GM18502 (cell line): ENCODE measurements around the gene SMARCC2.
"Not testable (repeated sequence)": the region's sequence is repeated elsewhere in the genome, so short reads cannot be mapped to it uniquely, and the experiment has no call there.

Experiments used
- ATAC-seq: cut with Tn5 transposase; IDR thresholded peaks from one replicate; pipeline ENCODE4 v1.9.1; 2021; ENCODE audit warnings: mild to moderate bottlenecking; ENCODE audit not compliant: unreplicated experiment, poor library complexity

Gene SMARCC2

GRCh38 chr12:56169229-56169759 lies 20.0 kb downstream of the SMARCC2 start:
- no peak for ATAC-seq

- ATAC-seq = no peak
Observed at GRCh38 chr12:56165369-56165768, 23.9 kb downstream of the SMARCC2 start.

DNA sequence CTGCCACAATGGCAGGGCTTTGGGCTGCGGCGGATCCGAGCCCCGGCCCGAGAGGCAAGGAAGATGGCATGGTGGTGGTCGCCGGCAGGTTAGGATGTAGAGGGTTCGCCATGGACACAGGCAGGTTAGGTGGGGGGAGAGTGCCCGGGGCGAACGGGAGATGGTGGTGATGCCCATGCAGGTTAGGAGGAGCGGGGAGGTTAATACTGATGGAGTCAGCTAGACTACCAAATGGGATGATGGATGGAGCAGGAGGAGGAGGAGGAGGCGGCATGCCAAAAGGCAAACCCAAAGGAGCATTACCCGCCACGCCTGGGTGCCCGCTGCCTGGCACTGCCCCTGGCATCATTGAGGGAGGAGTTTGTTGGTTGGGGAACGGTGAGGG lies 24.9 kb downstream of the SMARCC2 start:
- ATAC-seq = no peak

GRCh38 chr12:56163533-56164344 lies 25.5 kb downstream of the SMARCC2 start:
- no peak for ATAC-seq

GRCh38 chr12:56162468-56163290 lies 26.6 kb downstream of the SMARCC2 start:
- no peak for ATAC-seq

GRCh38 chr12:56161690-56162351 lies 27.5 kb downstream of the SMARCC2 start:
- no peak for ATAC-seq

- ATAC-seq = no peak
Observed at GRCh38 chr12:56160894-56161689, 28.2 kb downstream of the SMARCC2 start.

- no peak for ATAC-seq
Observed at GRCh38 chr12:56160193-56160763, 29.0 kb downstream of the SMARCC2 start.

GRCh38 chr12:56159482-56160192 lies 29.6 kb downstream of the SMARCC2 start:
- ATAC-seq = no peak

GRCh38 chr12:56158926-56159461 lies 30.3 kb downstream of the SMARCC2 start:
- no peak for ATAC-seq

GRCh38 chr12:56158029-56158925 lies 31.0 kb downstream of the SMARCC2 start, which contains the start of gene MYL6:
Gene MYL6 (plus strand): TSS chr12:56158359. CDS start chr12:56158402, 43 bp downstream.
- peak; percentile 80 for ATAC-seq

GRCh38 chr12:56157201-56158028 lies 31.9 kb downstream of the SMARCC2 start:
- peak; percentile 38 for ATAC-seq

GRCh38 chr12:56156464-56157200 lies 32.7 kb downstream of the SMARCC2 start:
- ATAC-seq = not testable (repeated sequence)

DNA sequence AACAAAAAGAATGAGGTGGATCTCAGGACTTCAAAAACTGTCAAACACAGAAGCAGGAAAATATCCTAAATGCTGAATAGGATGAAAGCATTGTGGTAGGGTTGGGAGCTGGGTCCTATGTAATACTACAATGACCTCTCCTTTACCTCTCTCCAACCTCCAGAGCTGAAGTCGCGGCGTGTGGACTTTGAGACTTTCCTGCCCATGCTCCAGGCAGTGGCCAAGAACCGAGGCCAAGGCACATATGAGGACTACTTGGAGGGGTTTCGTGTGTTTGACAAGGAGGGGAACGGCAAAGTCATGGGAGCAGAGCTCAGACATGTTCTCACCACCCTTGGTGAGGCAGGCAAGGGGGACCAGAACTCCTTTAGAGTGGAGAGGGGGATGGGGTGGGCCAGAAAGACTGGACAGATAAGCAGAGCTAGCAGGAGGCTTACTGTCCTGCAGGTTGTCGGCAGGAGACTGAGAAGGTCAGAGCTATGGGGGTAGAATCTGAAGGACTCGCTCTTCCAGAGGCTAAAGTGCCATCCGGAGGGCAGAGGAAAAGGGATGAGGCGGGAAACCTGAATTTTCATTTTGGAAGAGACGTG lies 33.9 kb downstream of the SMARCC2 start:
- no peak for ATAC-seq

DNA sequence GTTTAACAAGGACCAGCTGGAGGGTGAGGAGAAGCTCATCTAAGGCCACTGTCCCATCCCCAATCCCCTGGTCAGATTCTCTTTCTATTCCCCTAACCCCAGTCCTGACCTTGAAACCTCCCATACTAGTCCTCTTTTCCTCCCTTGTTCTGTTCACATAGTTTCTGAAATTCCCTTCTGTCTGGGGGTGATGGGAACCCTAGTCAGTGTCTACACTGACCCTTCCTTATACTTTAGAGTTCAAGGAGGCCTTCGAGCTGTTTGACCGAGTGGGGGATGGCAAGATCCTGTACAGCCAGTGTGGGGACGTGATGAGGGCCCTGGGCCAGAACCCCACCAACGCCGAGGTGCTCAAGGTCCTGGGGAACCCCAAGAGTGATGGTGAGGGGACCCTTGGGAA lies 34.5 kb downstream of the SMARCC2 start:
- no peak for ATAC-seq
